ENCODE data around the gene MGAT3.

Gene MGAT3

GRCh38 chr22:39529487-39529851 is 72.7 kb downstream of the MGAT3 start:
- TF ChIP-seq, protein P1, sequence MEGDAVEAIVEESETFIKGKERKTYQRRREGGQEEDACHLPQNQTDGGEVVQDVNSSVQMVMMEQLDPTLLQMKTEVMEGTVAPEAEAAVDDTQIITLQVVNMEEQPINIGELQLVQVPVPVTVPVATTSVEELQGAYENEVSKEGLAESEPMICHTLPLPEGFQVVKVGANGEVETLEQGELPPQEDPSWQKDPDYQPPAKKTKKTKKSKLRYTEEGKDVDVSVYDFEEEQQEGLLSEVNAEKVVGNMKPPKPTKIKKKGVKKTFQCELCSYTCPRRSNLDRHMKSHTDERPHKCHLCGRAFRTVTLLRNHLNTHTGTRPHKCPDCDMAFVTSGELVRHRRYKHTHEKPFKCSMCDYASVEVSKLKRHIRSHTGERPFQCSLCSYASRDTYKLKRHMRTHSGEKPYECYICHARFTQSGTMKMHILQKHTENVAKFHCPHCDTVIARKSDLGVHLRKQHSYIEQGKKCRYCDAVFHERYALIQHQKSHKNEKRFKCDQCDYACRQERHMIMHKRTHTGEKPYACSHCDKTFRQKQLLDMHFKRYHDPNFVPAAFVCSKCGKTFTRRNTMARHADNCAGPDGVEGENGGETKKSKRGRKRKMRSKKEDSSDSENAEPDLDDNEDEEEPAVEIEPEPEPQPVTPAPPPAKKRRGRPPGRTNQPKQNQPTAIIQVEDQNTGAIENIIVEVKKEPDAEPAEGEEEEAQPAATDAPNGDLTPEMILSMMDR (IDR thresholded peaks at IDR 0.05; ENCODE audit: borderline replicate concordance, control extremely low read depth, extremely low read depth, insufficient read depth, missing control alignments), result no peak
- no peak for DNase-seq (ENCODE audit: low spot score)
- in situ Hi-C loops (cut with MboI; ENCODE audit: low sequenced_read_pairs, unreplicated experiment), result loop anchor here (25.0 kb wide), 2 partner anchors 658 to 833 kb away; partner anchors contain the start of genes SGSM3 and TNRC6B

- TF ChIP-seq, protein P1 (IDR thresholded peaks at IDR 0.05; ENCODE audit: borderline replicate concordance, control extremely low read depth, extremely low read depth, insufficient read depth, missing control alignments), result no peak
- no peak for DNase-seq (ENCODE audit: low spot score)
- in situ Hi-C loops (cut with MboI; ENCODE audit: low sequenced_read_pairs, unreplicated experiment), result loop anchor here (10.0 to 25.0 kb wide), 4 partner anchors 75 to 832 kb away; partner anchors contain the start of genes SGSM3 and TNRC6B
Measured at GRCh38 chr22:39530116-39530515, 73.3 kb downstream of the MGAT3 start.

- DNase-seq (ENCODE audit: low spot score), result no peak
- TF ChIP-seq, protein P1 (IDR thresholded peaks at IDR 0.05; ENCODE audit: borderline replicate concordance, control extremely low read depth, extremely low read depth, insufficient read depth, missing control alignments), result no peak
- in situ Hi-C loops (cut with MboI; ENCODE audit: low sequenced_read_pairs, unreplicated experiment), result loop anchor here (10.0 to 25.0 kb wide), 4 partner anchors 74 to 831 kb away; partner anchors contain the start of genes SGSM3 and TNRC6B
Measured at GRCh38 chr22:39530692-39531331, 74.0 kb downstream of the MGAT3 start.

DNA sequence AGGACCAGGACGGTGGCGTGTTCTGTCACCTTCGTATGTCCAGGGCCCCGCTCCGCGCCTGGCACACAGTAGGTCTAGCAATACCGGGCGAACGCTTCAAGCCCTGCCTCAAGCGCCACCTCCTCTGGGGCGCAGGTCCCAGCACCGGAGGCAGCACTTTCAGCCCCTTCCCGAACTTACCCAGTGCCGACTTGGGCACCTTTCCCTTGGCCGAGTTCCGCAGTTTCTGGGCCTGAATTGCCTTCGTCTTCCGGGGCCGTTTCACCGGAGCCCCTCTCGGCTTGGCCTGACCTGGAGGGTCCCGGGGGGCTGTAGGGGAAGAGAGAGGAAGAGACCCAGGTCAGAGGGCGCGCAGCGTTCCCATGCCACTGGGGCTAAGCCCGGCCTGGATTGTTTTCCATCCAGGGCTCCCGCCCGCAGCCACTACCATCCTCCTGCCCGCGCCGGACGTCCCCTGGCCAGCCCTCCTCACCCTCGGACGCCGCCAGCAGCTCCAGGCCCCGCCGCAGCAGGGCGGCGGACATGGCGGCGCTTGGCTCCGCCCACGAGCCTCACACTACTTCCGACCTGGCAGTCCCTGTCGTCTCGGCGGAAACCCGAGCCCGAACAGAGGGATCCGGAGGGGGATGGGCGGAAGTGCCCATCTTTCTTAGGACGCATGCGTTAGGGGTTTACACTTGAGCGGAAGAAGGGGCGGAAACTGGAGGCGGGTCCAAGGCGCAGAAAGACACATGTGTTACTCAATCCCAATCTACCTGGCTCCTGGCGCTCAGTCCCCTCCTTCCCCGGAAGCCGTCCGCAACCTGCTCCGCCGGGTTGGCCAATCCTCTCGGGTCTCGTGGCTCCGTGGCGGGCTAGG is 75.6 kb downstream of the MGAT3 start, which contains the start of gene RPS19BP1:
Gene RPS19BP1, minus strand, starts transcription at position 534 of the 859 bp plus-strand sequence. Its CDS starts 10 bp downstream, at position 524.
- peak; percentile 96 for DNase-seq (ENCODE audit: low spot score)
- TF ChIP-seq, protein P1 (IDR thresholded peaks at IDR 0.05; ENCODE audit: borderline replicate concordance, control extremely low read depth, extremely low read depth, insufficient read depth, missing control alignments), result no peak
- in situ Hi-C loops (cut with MboI; ENCODE audit: low sequenced_read_pairs, unreplicated experiment), result loop anchor here (10.0 to 25.0 kb wide), 4 partner anchors 72 to 830 kb away; partner anchors contain the start of genes SGSM3 and TNRC6B

GRCh38 chr22:39534092-39534506 is 77.3 kb downstream of the MGAT3 start:
- no peak for DNase-seq (ENCODE audit: low spot score)
- TF ChIP-seq, protein P1 (IDR thresholded peaks at IDR 0.05; ENCODE audit: borderline replicate concordance, control extremely low read depth, extremely low read depth, insufficient read depth, missing control alignments), result no peak
- in situ Hi-C loops (cut with MboI; ENCODE audit: low sequenced_read_pairs, unreplicated experiment), result loop anchor here (10.0 to 25.0 kb wide), 4 partner anchors 71 to 828 kb away; partner anchors contain the start of genes SGSM3 and TNRC6B

Data from GM13976 (cell line).